Uterus (tissue), 2 donors: ENCODE results near the gene C6orf132.

Source experiments
- POLR2A ChIP-seq, 2 donors: fragments of 450-650 bp; IDR thresholded peaks; one replicate each; pipeline ENCODE4 v1.6.1; 2016; ENCODE audit warnings: antibody characterized with exemption in 2 of 2, mild to moderate bottlenecking in 1 of 2, moderate library complexity in 1 of 2
- TF ChIP-seq, protein P1 (sequence below), 4 experiments: fragments of 200-600 bp in 2 of 4; fragments of 450-650 bp in 2 of 4; sonication (generic) in 2 of 4; IDR thresholded peaks; one replicate each; pipeline ENCODE4 v1.5.1; 2016 to 2019; ENCODE audit warnings: antibody characterized with exemption in 4 of 4, mild to moderate bottlenecking in 2 of 4, moderate library complexity in 1 of 4

DNA sequence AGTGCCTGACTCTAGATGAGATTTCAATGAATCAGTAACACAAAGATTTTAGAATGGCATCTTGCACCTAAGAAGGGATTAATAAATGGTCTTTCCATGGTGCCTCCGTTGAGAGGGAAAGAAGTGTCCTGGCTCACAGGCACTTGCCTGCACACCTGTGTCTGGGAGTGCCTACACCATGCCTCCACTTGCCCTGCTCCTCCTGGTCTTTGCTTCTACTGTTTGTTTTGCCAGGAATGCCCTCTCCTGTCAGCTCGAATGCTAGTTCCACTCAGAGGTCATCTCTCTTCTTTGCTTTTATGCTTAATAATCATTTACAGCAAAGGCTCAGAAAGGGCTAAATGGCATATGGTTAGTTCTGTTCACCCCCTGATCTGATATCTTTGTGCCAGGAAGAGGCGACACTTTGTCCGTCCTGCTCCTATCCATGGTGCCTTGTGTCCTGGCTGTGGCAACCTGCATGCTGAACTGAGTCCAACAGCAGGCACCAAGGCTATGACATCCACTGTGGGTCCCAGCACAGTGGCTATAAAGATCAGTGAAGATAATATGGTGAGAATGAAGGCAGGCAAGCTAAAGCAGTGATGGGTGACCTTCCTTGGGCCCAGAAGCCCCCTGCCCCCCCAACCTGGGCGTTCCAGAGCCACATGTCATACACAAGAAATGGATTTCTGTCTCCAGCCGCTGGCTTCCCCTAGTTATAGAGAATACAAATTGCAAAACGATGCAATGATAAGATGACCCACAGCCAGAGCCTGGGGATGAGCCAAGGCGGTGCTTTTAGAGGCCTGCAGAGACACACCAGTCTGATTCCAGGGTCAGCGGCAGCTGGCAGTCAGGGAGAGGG, 1.4 kb downstream of the C6orf132 start:
- TF ChIP-seq, protein P1, sequence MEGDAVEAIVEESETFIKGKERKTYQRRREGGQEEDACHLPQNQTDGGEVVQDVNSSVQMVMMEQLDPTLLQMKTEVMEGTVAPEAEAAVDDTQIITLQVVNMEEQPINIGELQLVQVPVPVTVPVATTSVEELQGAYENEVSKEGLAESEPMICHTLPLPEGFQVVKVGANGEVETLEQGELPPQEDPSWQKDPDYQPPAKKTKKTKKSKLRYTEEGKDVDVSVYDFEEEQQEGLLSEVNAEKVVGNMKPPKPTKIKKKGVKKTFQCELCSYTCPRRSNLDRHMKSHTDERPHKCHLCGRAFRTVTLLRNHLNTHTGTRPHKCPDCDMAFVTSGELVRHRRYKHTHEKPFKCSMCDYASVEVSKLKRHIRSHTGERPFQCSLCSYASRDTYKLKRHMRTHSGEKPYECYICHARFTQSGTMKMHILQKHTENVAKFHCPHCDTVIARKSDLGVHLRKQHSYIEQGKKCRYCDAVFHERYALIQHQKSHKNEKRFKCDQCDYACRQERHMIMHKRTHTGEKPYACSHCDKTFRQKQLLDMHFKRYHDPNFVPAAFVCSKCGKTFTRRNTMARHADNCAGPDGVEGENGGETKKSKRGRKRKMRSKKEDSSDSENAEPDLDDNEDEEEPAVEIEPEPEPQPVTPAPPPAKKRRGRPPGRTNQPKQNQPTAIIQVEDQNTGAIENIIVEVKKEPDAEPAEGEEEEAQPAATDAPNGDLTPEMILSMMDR (IDR thresholded peaks at IDR 0.05), result no peak
- TF ChIP-seq POLR2A (IDR thresholded peaks at IDR 0.05), result no peak
